ENCODE results near the gene FBXW4.

DNA sequence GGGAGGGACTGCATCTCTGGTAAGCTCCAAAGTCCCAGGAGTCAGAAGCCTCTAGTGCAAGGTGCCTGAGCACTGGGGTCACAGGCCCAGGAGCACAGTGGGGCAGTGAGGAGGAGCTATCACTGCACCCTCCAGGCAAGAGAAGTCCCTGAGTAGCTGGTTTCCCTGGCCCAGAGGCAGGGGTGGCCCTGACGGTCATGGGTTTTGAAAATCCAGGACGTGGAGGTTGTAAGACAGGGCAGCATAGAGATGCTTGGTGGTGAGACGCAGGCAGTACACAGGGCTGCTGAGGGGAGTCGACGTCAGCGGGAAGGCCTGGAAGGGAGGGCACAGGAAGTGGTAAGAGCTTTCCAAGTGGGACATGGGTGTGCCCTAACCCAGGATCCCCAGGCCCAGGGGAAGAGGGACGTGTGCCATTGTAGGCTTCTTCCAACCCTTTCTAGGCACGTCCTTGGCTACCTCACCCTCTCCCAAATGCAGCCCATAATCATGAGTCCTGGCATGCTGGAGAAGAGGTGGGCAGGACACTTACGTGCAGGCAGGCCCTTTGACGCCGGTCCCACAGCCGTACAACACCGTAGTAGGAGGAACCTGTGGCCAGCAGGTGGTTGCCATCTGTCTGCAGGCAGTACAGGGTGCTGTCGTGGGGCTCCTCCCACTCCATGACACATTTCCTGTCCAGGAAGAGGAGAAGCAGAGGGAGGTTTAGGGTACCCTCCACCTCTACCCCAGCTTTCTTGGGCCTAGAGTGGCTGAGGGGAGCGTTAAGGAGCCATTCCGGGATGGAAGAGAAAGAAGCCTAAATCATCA is 83.7 kb downstream of the FBXW4 start:
- TF ChIP-seq, protein P1, sequence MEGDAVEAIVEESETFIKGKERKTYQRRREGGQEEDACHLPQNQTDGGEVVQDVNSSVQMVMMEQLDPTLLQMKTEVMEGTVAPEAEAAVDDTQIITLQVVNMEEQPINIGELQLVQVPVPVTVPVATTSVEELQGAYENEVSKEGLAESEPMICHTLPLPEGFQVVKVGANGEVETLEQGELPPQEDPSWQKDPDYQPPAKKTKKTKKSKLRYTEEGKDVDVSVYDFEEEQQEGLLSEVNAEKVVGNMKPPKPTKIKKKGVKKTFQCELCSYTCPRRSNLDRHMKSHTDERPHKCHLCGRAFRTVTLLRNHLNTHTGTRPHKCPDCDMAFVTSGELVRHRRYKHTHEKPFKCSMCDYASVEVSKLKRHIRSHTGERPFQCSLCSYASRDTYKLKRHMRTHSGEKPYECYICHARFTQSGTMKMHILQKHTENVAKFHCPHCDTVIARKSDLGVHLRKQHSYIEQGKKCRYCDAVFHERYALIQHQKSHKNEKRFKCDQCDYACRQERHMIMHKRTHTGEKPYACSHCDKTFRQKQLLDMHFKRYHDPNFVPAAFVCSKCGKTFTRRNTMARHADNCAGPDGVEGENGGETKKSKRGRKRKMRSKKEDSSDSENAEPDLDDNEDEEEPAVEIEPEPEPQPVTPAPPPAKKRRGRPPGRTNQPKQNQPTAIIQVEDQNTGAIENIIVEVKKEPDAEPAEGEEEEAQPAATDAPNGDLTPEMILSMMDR (conservative IDR thresholded peaks at IDR 0.05; ENCODE audit: low read length): no peak
- TF ChIP-seq EZH2phosphoT487 (IDR thresholded peaks at IDR 0.05; ENCODE audit: borderline replicate concordance): no peak

All from Loucy (cell line).